Measurements from ENCODE around the gene CRTAC1.

CRTAC1 gene

GRCh38 chr10:97826892-97827291 is 203.5 kb downstream of the CRTAC1 start:
- no peak for DNase-seq

- DNase-seq: no peak
Observed at GRCh38 chr10:97825020-97825760, 205.2 kb downstream of the CRTAC1 start.

DNA sequence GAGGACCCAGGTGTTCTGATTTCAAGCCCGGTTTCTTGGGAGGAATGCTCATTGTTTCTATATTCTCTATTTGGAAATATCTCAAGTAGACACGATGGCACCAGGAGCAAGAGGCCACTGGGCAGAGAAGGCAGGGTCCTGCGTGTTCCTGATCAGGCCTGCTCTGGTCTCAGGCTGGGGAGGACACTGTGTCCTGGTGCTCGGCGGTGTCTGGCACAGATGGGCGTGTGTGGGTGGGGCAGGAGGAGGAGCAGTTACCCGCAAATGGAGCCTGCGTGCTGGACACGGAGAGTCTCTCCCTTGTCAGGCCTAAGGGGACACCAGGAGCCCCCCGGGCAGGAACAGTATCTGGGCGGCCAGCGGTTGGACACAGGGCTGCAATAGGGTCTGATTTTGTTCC is 206.7 kb downstream of the CRTAC1 start:
- no peak for DNase-seq

GRCh38 chr10:97822261-97822687 is 208.1 kb downstream of the CRTAC1 start:
- no peak for DNase-seq

- DNase-seq: no peak
Observed at GRCh38 chr10:97821308-97822038, 208.9 kb downstream of the CRTAC1 start.

DNA sequence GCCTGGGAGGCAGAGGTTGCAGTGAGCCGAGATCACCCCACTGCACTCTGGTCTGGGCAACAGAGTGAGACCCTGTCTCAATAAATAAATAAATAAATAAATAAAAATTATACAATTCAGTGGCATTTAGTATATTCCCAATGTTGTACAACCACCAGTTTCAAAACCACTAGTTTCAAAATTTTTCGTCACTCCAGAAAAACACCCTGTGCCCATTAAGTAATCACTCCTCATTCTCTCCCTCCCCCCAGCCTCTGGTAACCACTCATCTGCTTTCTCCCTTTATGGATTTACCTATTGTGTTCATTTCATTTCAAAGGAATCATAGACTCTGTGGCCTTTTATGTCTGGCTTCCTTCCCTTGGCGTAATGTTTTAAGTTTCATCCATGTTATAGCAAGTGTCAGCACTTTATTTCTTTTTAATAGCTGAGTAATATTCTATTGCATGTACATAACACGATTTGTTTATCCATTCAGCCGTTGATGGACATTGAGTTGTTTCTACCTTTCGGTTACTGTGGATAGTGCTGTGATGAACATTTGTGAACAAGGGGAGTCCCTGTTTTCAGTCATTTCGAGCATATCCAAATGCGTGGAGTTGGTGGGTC is 210.2 kb downstream of the CRTAC1 start:
- no peak for DNase-seq

DNA sequence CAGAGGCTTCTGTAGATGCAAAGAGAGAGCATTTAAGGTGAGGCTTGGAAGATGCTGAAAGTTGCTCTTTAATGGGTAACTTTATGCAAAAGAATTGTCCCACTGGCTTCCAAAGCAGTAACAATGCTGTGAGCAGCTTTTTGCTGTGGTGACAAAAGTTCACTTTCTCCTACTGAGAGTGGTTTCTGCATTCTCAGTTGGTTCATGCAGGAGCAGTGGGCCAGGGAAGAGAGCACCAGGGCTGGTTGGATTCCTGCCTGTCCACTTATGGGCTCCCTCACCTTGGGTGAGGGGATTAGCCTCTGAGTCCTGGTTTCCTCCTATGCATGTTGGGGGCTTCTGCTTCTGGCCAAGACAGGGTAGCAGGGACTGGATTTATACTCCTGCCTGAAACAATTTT is 211.8 kb downstream of the CRTAC1 start:
- DNase-seq: no peak

GRCh38 chr10:97816609-97817008 is 213.8 kb downstream of the CRTAC1 start:
- no peak for DNase-seq
